GM06990 (cell line): ENCODE results near the gene FUT7.

Experiments used
- DNase-seq: peaks from one replicate; pipeline ENCODE4 v3.0.0-alpha.2; 2011; ENCODE audit not compliant: insufficient read length; ENCODE audit errors: extremely low read depth
- H3K27me3 ChIP-seq: replicated peaks from 2 replicates; pipeline ENCODE4 v1.6.0; 2011; ENCODE audit warnings: low read length; ENCODE audit not compliant: control insufficient read depth, insufficient read depth
- H3K36me3 ChIP-seq: 2 replicates; pipeline ENCODE4 v1.5.1; 2011; ENCODE audit warnings: low read length; ENCODE audit not compliant: control insufficient read depth, insufficient read depth
- H3K4me3 ChIP-seq: replicated peaks from 2 replicates; pipeline ENCODE4 v1.5.1; 2011; ENCODE audit warnings: low read depth, mild to moderate bottlenecking, control low read depth, low read length
- CTCF ChIP-seq: IDR thresholded peaks from 2 replicates; pipeline ENCODE4 v1.5.1; 2011; ENCODE audit warnings: low read length, control low read depth, mild to moderate bottlenecking, inconsistent platforms; ENCODE audit not compliant: insufficient read depth, poor library complexity, severe bottlenecking

Gene FUT7

GRCh38 chr9:137055385-137056364 lies 23.8 kb upstream of the FUT7 start:
- no peak for TF ChIP-seq CTCF
- no peak overlapping the region for H3K4me3 ChIP-seq
- H3K36me3 ChIP-seq = no peaks in the 10 kb centered on the region
- no peak for DNase-seq
- H3K27me3 ChIP-seq = peaks cover 3% of the 10 kb centered on the region

DNA sequence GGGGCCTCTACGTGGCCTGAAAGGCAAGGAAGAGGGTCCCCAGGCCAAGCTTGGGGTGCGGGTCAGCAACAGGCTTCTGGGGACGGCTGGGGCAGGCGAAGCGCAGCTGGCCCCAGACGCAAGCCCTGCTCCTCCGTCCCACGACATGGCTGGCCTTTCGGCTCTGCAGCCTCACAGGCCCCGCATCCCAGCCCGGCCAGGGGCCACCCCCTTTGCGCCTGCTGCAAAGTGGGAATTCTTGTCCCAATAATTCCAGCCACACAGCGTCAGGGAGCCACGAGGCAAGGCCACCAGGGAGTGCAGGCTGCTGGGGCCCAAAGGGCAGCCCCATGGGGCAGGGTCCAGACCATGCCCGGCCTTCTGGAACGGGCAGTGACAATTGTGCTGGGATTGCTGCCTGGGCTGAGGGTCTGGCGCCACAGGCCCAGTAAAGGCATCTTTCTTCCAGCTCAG lies 23.1 kb upstream of the FUT7 start:
- no peak for TF ChIP-seq CTCF
- Histone ChIP-seq H3K4me3 (no peak overlapping the region), H3K27me3 (peaks cover 3% of the 10 kb centered on the region), H3K36me3 (no peaks in the 10 kb centered on the region)
- DNase-seq = no peak

GRCh38 chr9:137053944-137054931 lies 22.4 kb upstream of the FUT7 start, which contains the start of gene ENTPD2:
TSS of gene ENTPD2 (minus strand) at chr9:137054061. CDS start at chr9:137053997, 64 bp downstream.
- Histone ChIP-seq H3K36me3 (no peaks in the 10 kb centered on the region), H3K4me3 (no peak within 1 kb of the TSS), H3K27me3 (peaks cover 3% of the 10 kb centered on the region)
- TF ChIP-seq CTCF = no peak
- DNase-seq = no peak

DNA sequence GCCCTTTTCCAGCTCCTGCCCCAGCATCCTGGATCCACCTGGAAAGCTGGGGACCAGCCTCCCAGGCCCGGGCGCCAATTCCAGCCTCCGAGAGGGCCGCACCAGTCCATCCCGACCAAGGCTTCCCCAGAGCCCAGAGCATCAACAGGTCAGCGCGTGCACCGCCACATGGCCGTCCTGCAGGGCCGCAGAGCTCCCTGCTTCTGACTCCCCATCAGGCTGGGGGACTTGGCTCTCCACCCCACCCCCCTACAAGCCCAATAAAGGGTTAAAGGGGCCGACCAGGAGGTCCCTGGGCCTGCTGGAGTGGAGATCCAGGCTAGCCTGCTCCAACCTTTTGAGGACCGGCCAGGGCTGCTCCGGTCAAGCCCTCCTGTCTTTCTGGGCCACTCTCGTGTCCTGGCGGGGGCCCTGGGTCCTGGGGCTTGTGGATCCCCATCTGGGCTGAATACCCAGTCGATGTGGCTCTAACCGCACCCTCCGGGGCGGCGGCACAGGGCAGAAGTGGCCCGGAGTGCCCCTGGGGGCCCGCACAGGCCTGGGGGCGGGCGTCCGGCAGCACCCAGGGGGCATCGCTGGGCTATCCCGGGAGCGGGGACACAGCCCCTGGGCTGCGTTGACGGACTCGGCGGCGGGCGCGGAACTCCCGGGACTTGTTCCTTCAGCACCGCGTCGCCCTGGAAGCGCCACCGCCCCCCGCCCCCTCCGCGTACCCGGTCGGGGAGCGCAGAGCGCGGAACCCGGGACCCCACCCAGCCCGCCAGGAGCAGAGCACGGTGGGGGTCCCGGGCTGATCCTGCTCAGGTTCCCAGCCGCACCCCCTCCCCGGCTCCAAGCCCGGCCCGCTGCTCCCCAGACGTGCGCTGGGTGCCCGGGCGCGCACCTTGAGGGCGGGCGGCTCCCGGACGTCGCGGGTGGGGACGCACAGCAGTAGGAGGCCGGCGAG lies 21.4 kb upstream of the FUT7 start:
- H3K4me3 ChIP-seq = no peak overlapping the region
- peaks cover 3% of the 10 kb centered on the region for H3K27me3 ChIP-seq
- no peak for DNase-seq
- TF ChIP-seq CTCF = no peak
- no peaks in the 10 kb centered on the region for H3K36me3 ChIP-seq

- H3K36me3 ChIP-seq = no peaks in the 10 kb centered on the region
- TF ChIP-seq CTCF = no peak
- no peak overlapping the region for H3K4me3 ChIP-seq
- H3K27me3 ChIP-seq = peaks cover 3% of the 10 kb centered on the region
- no peak for DNase-seq
Observed at GRCh38 chr9:137052293-137052692, 20.4 kb upstream of the FUT7 start.
